OCI-LY1 (cell line): ENCODE measurements around the gene FARP1.

Experiments
- H2AFZ ChIP-seq: fragments of 200-600 bp; sonication (generic), shearing (Covaris generic); 2 replicates; pipeline ENCODE4 v1.6.0; 2014; ENCODE audit warnings: antibody characterized with exemption, mild to moderate bottlenecking, low read length
- H3F3A ChIP-seq: fragments of 200-600 bp; sonication (generic), shearing (Covaris generic); 2 replicates; pipeline ENCODE4 v1.6.0; 2014; ENCODE audit warnings: mild to moderate bottlenecking, antibody characterized with exemption, low read length, moderate library complexity; ENCODE audit not compliant: insufficient read depth
- H3K27ac ChIP-seq: fragments of 200-600 bp; sonication (generic); 2 replicates; pipeline ENCODE4 v1.5.1; 2014; ENCODE audit warnings: low read length, mixed run types, mild to moderate bottlenecking, low read depth; ENCODE audit not compliant: poor library complexity, severe bottlenecking
- H3K27me3 ChIP-seq: fragments of 200-600 bp; sonication (generic); 2 replicates; pipeline ENCODE4 v1.6.0; 2014; ENCODE audit warnings: antibody characterized with exemption, mild to moderate bottlenecking, low read length, moderate library complexity; ENCODE audit not compliant: insufficient read depth
- H3K36me3 ChIP-seq: fragments of 200-600 bp; sonication (generic); 2 replicates; pipeline ENCODE4 v1.6.1; 2014; ENCODE audit warnings: mild to moderate bottlenecking, antibody characterized with exemption, low read length, moderate library complexity, mixed read lengths; ENCODE audit not compliant: insufficient read depth
- H3K4me1 ChIP-seq: fragments of 200-600 bp; sonication (generic); 2 replicates; pipeline ENCODE4 v1.5.1; 2014; ENCODE audit warnings: mild to moderate bottlenecking, low read length, moderate library complexity; ENCODE audit not compliant: insufficient read depth, severe bottlenecking
- H3K4me2 ChIP-seq: fragments of 200-600 bp; sonication (generic), shearing (Covaris generic); 2 replicates; pipeline ENCODE4 v1.6.1; 2014; ENCODE audit warnings: low read length
- H3K4me3 ChIP-seq: fragments of 200-600 bp; sonication (generic); 2 replicates; pipeline ENCODE4 v1.5.1; 2014; ENCODE audit warnings: low read length, low read depth, mild to moderate bottlenecking, mixed read lengths; ENCODE audit not compliant: poor library complexity, severe bottlenecking
- H3K79me2 ChIP-seq: fragments of 200-600 bp; shearing (Covaris generic); 2 replicates; pipeline ENCODE4 v1.6.1; 2016; ENCODE audit warnings: mixed run types, low read length, mixed read lengths; ENCODE audit not compliant: insufficient read depth
- H3K9ac ChIP-seq: fragments of 200-600 bp; sonication (generic), shearing (Covaris generic); 2 replicates; pipeline ENCODE4 v1.6.1; 2014; ENCODE audit warnings: mild to moderate bottlenecking, low read length, mixed read lengths
- H3K9me2 ChIP-seq: fragments of 200-600 bp; sonication (generic), shearing (Covaris generic); 2 replicates; pipeline ENCODE4 v1.6.1; 2014; ENCODE audit warnings: low read depth, mild to moderate bottlenecking, low read length, mixed read lengths
- H3K9me3 ChIP-seq: fragments of 200-600 bp; shearing (Covaris generic); 2 replicates; pipeline ENCODE4 v1.6.1; 2014; ENCODE audit warnings: low read length, mixed read lengths
- H4K20me1 ChIP-seq: fragments of 200-600 bp; sonication (generic), shearing (Covaris generic); 2 replicates; pipeline ENCODE4 v1.6.0; 2016; ENCODE audit warnings: mild to moderate bottlenecking, low read length; ENCODE audit not compliant: insufficient read depth
- EZH2 ChIP-seq: fragments of 200-600 bp; sonication (generic), shearing (Covaris generic); IDR thresholded peaks from 2 replicates; pipeline ENCODE4 v1.8.0; 2017; ENCODE audit warnings: borderline replicate concordance, mixed run types, mild to moderate bottlenecking, antibody characterized with exemption, low read length, moderate library complexity, mixed read lengths
- TF ChIP-seq, protein P1 (sequence below): fragments of 200-600 bp; sonication (generic), shearing (Covaris generic); IDR thresholded peaks from 2 replicates; pipeline ENCODE4 v1.5.1; 2017; ENCODE audit warnings: mild to moderate bottlenecking, antibody characterized with exemption, low read length, moderate library complexity, mixed read lengths

The FARP1 gene

DNA sequence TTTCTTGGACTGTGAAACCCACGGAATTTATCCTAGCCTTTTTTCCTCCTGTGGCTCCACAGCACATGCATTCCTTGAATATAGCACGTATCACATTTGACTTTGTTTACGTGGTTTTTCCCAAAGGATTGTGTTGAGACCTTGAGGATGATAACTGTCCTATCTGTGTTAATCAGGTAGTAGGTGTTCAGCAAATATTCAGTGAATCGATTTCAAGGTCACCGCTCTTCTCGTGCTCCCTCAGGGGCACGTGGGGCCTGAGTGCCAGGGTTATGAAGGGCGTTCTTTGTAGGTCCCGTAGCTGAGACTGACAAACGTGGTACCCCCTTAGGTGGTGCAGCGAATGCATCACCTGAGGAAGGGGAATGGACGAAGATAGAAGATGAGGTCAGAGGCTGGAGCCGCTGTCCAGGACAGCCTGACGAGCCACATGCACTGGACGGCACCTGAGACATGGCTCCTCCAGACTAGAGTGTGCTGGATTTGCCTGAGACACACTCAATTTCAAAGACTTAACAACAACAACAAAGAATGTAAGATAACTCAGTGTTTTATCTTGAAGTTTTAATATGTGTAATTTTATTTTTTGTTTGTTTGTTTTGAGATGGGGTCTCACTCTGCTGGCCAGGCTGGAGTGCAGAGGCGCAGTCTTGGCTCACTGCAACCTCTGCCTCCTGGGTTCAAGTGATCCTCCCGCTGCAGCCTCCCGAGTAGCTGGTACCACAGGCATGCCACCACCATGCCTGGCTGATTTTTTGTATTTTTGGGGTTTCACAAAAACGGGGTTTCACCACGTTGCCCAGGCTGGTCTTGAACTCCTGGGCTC, 165.4 kb downstream of the FARP1 start:
- Histone ChIP-seq H3K9me3 (no peaks in the 10 kb centered on the region), H2AFZ (no peak overlapping the region), H3K27ac (no peak overlapping the region), H3K4me2 (no peak overlapping the region), H3K27me3 (no peaks in the 10 kb centered on the region; the same call in 1 of the 2 replicates), H4K20me1 (no peaks in the 10 kb centered on the region), H3K9me2 (no peaks in the 10 kb centered on the region), H3F3A (no peaks in the 10 kb centered on the region), H3K4me3 (no peak overlapping the region), H3K79me2 (no peaks in the 10 kb centered on the region), H3K4me1 (no peaks in the 10 kb centered on the region), H3K9ac (no peak overlapping the region), H3K36me3 (no peaks in the 10 kb centered on the region)
- TF ChIP-seq EZH2, result no peak
- TF ChIP-seq, protein P1, sequence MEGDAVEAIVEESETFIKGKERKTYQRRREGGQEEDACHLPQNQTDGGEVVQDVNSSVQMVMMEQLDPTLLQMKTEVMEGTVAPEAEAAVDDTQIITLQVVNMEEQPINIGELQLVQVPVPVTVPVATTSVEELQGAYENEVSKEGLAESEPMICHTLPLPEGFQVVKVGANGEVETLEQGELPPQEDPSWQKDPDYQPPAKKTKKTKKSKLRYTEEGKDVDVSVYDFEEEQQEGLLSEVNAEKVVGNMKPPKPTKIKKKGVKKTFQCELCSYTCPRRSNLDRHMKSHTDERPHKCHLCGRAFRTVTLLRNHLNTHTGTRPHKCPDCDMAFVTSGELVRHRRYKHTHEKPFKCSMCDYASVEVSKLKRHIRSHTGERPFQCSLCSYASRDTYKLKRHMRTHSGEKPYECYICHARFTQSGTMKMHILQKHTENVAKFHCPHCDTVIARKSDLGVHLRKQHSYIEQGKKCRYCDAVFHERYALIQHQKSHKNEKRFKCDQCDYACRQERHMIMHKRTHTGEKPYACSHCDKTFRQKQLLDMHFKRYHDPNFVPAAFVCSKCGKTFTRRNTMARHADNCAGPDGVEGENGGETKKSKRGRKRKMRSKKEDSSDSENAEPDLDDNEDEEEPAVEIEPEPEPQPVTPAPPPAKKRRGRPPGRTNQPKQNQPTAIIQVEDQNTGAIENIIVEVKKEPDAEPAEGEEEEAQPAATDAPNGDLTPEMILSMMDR, result no peak

- TF ChIP-seq EZH2, result no peak
- TF ChIP-seq, protein P1, result no peak
- no peak overlapping the region for H3K4me3 ChIP-seq
- no peaks in the 10 kb centered on the region for H3F3A ChIP-seq
- no peaks in the 10 kb centered on the region for H3K9me3 ChIP-seq
- H3K9me2 ChIP-seq, result no peaks in the 10 kb centered on the region
- no peaks in the 10 kb centered on the region for H3K79me2 ChIP-seq
- no peak overlapping the region for H3K9ac ChIP-seq
- H3K27me3 ChIP-seq, result no peaks in the 10 kb centered on the region; the same call in 1 of the 2 replicates
- H4K20me1 ChIP-seq, result no peaks in the 10 kb centered on the region
- no peaks in the 10 kb centered on the region for H3K36me3 ChIP-seq
- no peak overlapping the region for H2AFZ ChIP-seq
- H3K4me2 ChIP-seq, result no peak overlapping the region
- H3K27ac ChIP-seq, result no peak overlapping the region
- no peaks in the 10 kb centered on the region for H3K4me1 ChIP-seq
These were observed 166.9 kb downstream of the FARP1 start for GRCh38 chr13:98309569-98310335.

DNA sequence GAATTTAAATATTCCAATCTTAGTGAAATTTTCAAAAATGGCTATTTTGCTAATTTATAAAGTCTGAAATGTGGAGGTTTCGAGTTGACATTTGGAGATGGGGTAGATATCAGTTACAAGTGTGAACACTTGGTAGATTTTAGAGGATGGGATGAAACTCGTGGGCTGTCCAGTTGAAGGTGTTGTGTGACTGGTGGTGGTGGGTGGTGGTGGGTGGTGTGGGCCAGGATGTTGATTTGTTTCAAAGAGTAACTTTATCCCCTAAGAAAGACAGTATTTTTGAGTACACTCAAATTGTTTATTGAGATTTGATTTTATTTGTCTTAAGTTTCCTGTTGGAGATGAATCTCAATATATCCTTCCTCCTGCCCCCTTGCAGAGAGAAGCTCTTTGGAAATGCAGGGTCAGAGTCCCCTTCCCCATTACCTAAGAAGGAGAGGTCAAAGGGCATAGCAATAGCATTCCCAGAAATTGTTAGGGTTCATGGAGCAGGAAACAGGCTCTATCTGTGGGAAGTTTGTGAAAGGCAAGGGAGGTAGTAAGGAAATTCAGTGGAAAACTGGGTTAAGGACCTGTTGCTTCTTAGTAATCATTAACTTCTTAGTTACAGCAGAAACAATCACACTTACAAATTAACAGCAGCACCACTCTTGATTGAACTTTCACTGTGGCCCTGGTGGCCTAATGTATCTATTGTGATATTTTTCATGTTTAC, 167.7 kb downstream of the FARP1 start:
- Histone ChIP-seq H3K4me1 (no peaks in the 10 kb centered on the region), H3K4me2 (no peak overlapping the region), H3F3A (no peaks in the 10 kb centered on the region), H3K27ac (no peak overlapping the region), H3K9ac (no peak overlapping the region), H4K20me1 (no peaks in the 10 kb centered on the region), H3K9me2 (no peaks in the 10 kb centered on the region), H3K4me3 (no peak overlapping the region), H3K79me2 (no peaks in the 10 kb centered on the region), H2AFZ (no peak overlapping the region), H3K27me3 (no peaks in the 10 kb centered on the region; the same call in 1 of the 2 replicates), H3K36me3 (no peaks in the 10 kb centered on the region), H3K9me3 (no peaks in the 10 kb centered on the region)
- TF ChIP-seq EZH2, result no peak
